Measurements from ENCODE around the gene RBMY1D. TPM values are rescaled to one million over a fixed set of nuclear protein-coding genes. Genes with fewer than 3 reads are reported as not detected.

The RBMY1D gene
- total RNA-seq, 1 experiment from 2014 or later: not detected

- TF ChIP-seq, protein P1, sequence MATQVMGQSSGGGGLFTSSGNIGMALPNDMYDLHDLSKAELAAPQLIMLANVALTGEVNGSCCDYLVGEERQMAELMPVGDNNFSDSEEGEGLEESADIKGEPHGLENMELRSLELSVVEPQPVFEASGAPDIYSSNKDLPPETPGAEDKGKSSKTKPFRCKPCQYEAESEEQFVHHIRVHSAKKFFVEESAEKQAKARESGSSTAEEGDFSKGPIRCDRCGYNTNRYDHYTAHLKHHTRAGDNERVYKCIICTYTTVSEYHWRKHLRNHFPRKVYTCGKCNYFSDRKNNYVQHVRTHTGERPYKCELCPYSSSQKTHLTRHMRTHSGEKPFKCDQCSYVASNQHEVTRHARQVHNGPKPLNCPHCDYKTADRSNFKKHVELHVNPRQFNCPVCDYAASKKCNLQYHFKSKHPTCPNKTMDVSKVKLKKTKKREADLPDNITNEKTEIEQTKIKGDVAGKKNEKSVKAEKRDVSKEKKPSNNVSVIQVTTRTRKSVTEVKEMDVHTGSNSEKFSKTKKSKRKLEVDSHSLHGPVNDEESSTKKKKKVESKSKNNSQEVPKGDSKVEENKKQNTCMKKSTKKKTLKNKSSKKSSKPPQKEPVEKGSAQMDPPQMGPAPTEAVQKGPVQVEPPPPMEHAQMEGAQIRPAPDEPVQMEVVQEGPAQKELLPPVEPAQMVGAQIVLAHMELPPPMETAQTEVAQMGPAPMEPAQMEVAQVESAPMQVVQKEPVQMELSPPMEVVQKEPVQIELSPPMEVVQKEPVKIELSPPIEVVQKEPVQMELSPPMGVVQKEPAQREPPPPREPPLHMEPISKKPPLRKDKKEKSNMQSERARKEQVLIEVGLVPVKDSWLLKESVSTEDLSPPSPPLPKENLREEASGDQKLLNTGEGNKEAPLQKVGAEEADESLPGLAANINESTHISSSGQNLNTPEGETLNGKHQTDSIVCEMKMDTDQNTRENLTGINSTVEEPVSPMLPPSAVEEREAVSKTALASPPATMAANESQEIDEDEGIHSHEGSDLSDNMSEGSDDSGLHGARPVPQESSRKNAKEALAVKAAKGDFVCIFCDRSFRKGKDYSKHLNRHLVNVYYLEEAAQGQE (IDR thresholded peaks at IDR 0.05; ENCODE audit: insufficient read depth in 1 of 2, low read depth in 2 of 2, low read length in 1 of 2): no peak
- TF ChIP-seq SIN3A (IDR thresholded peaks at IDR 0.05; ENCODE audit: borderline replicate concordance, insufficient read depth, low read depth, low read length) (no peak), CTCF (IDR thresholded peaks at IDR 0.05) (no peak), POLR2AphosphoS5 (IDR thresholded peaks at IDR 0.05; ENCODE audit: low read depth, low read length) (no peak)
- POLR2A ChIA-PET: no interaction called here
- no TSS peak for BruUV-seq (replicated peaks)
- no peak overlapping the region for H3K4me3 ChIP-seq (ENCODE audit: low read depth in 2 of 2, low read length in 2 of 2)
- CTCF ChIA-PET: no interaction called here
- H3K27ac ChIP-seq (ENCODE audit: low read length): no peak overlapping the region
- H3K9me3 ChIP-seq (ENCODE audit: control insufficient read depth, insufficient read depth, low read depth, low read length): no peaks in the 10 kb centered on the region
- no peaks in the 10 kb centered on the region for H3K4me1 ChIP-seq (ENCODE audit: control insufficient read depth, insufficient read depth, low read length)
- in situ Hi-C loops (cut with HindIII; ENCODE audit: low pct_unique_long_range_greater_than_20kb, low sequenced_read_pairs): no loop called here
- ATAC-seq (no peak), DNase-seq (ENCODE audit: low read depth, low spot score) (no peak)
- H3K27me3 ChIP-seq (ENCODE audit: control insufficient read depth, insufficient read depth, low read length): no peaks in the 10 kb centered on the region
- H3K36me3 ChIP-seq (ENCODE audit: control insufficient read depth, insufficient read depth, low read length): no peaks in the 10 kb centered on the region
- intact Hi-C loops (cut with micrococcal nuclease; ENCODE audit: unreplicated experiment): no loop called here
Observed at GRCh38 chrY:21836343-21836742, 58.0 kb downstream of the RBMY1D start.

- ChIA-PET CTCF (no interaction called here), POLR2A (no interaction called here)
- Histone ChIP-seq H3K4me1 (ENCODE audit: control insufficient read depth, insufficient read depth, low read length) (no peaks in the 10 kb centered on the region), H3K27ac (ENCODE audit: low read length) (no peak overlapping the region), H3K4me3 (ENCODE audit: low read depth in 2 of 2, low read length in 2 of 2) (no peak overlapping the region), H3K9me3 (ENCODE audit: control insufficient read depth, insufficient read depth, low read depth, low read length) (no peaks in the 10 kb centered on the region), H3K36me3 (ENCODE audit: control insufficient read depth, insufficient read depth, low read length) (no peaks in the 10 kb centered on the region), H3K27me3 (ENCODE audit: control insufficient read depth, insufficient read depth, low read length) (no peaks in the 10 kb centered on the region)
- no peak for TF ChIP-seq POLR2AphosphoS5 (IDR thresholded peaks at IDR 0.05; ENCODE audit: low read depth, low read length)
- no peak for TF ChIP-seq CTCF (IDR thresholded peaks at IDR 0.05)
- TF ChIP-seq, protein P1 (IDR thresholded peaks at IDR 0.05; ENCODE audit: insufficient read depth in 1 of 2, low read depth in 2 of 2, low read length in 1 of 2): no peak
- TF ChIP-seq TCF7L2 (IDR thresholded peaks at IDR 0.05; ENCODE audit: low read depth, low read length): no peak
- TF ChIP-seq SIN3A (IDR thresholded peaks at IDR 0.05; ENCODE audit: borderline replicate concordance, insufficient read depth, low read depth, low read length): no peak
- DNase-seq (ENCODE audit: low read depth, low spot score): no peak
- no peak for ATAC-seq
- intact Hi-C loops (cut with micrococcal nuclease; ENCODE audit: unreplicated experiment): no loop called here
- in situ Hi-C loops (cut with HindIII; ENCODE audit: low pct_unique_long_range_greater_than_20kb, low sequenced_read_pairs): no loop called here
- no TSS peak for BruUV-seq (replicated peaks)
Observed at GRCh38 chrY:21835052-21835451, 59.3 kb downstream of the RBMY1D start.

Other genes starting within 250 kb of the RBMY1D start
- gene RBMY1E, start 23.5 kb upstream of the RBMY1D start, total RNA-seq (2021; ENCODE audit: unreplicated experiment): not detected

All from Panc1 (cell line).